BLaER1 treated with 17β-estradiol and CSF1 and Interleukin-3, amounts not matched to agents 10 nM and 100 nM (cell line): ENCODE data around the gene NR1H4.
A peak's percentile ranks its signal among the peaks of the same experiment; 100 is the strongest.
"Not testable (repeated sequence)": the region's sequence is repeated elsewhere in the genome, so short reads cannot be mapped to it uniquely, and the experiment has no call there.

Source experiments
- H3K27ac ChIP-seq, 11 experiments: shearing (Covaris generic); formaldehyde crosslinking; 2 replicates each; pipeline ENCODE4 v1.8.1; 2022
- H3K27me3 ChIP-seq, 11 experiments: shearing (Covaris generic); formaldehyde crosslinking; 2 replicates each; pipeline ENCODE4 v1.8.1; 2022
- H3K36me3 ChIP-seq, 11 experiments: shearing (Covaris generic); formaldehyde crosslinking; 2 replicates each; pipeline ENCODE4 v1.8.1; 2022
- H3K4me1 ChIP-seq, 10 experiments: shearing (Covaris generic); formaldehyde crosslinking; 2 replicates each; pipeline ENCODE4 v1.8.1; 2022
- H3K4me2 ChIP-seq, 11 experiments: shearing (Covaris generic); formaldehyde crosslinking; 2 replicates each; pipeline ENCODE4 v1.8.1; 2022
- H3K4me3 ChIP-seq, 10 experiments: shearing (Covaris generic); formaldehyde crosslinking; 2 replicates each; pipeline ENCODE4 v1.8.1; 2022
- H3K9ac ChIP-seq, 11 experiments: shearing (Covaris generic); formaldehyde crosslinking; 2 replicates each; pipeline ENCODE4 v1.8.1; 2022
- H3K9me3 ChIP-seq, 11 experiments: shearing (Covaris generic); formaldehyde crosslinking; replicated peaks in 1 of 11; 2 replicates each; pipeline ENCODE4 v1.8.1; 2022
- H4K20me1 ChIP-seq, 11 experiments: shearing (Covaris generic); formaldehyde crosslinking; 2 replicates each; pipeline ENCODE4 v1.8.1; 2022
- Cebpa-rat ChIP-seq, 11 experiments: shearing (Covaris generic); IDR thresholded peaks; 2 replicates each; pipeline ENCODE4 v1.8.1; 2022

NR1H4 gene

GRCh38 chr12:100473716-100474150, at the start of gene NR1H4:
Gene NR1H4, plus strand, starts transcription at chr12:100473866. Its CDS starts 19,458 bp downstream, at chr12:100493324.
- H3K27ac ChIP-seq, result no peak within 1 kb of the TSS
- no peak within 1 kb of the TSS for H3K4me3 ChIP-seq
- no peaks in the 10 kb centered on the region for H3K4me1 ChIP-seq
- TF ChIP-seq Cebpa-rat (IDR thresholded peaks at IDR 0.05), result no peak
- H3K9me3 ChIP-seq, result no peaks in the 10 kb centered on the region
- no peak within 1 kb of the TSS for H3K4me2 ChIP-seq
- no peaks in the 10 kb centered on the region for H3K36me3 ChIP-seq
- no peak within 1 kb of the TSS for H3K9ac ChIP-seq
- H3K27me3 ChIP-seq, result no peaks in the 10 kb centered on the region
- H4K20me1 ChIP-seq, result no peaks in the 10 kb centered on the region

- H3K27ac ChIP-seq, result no peak overlapping the region
- peaks cover 0 to 33% (median 8%) of the 10 kb centered on the region in 11 experiments; a peak in 11 of 22 replicates for H3K9me3 ChIP-seq
- no peak for TF ChIP-seq Cebpa-rat (IDR thresholded peaks at IDR 0.05)
- H3K4me2 ChIP-seq, result no peak overlapping the region
- no peak overlapping the region for H3K4me3 ChIP-seq
- no peaks in the 10 kb centered on the region for H4K20me1 ChIP-seq
- no peaks in the 10 kb centered on the region for H3K4me1 ChIP-seq
- no peaks in the 10 kb centered on the region for H3K36me3 ChIP-seq
- H3K9ac ChIP-seq, result no peak overlapping the region
- H3K27me3 ChIP-seq, result no peaks in the 10 kb centered on the region
Measured at GRCh38 chr12:100426145-100426544, 47.5 kb upstream of the NR1H4 start.

GRCh38 chr12:100427078-100427477, 46.6 kb upstream of the NR1H4 start:
- Histone ChIP-seq H3K36me3 (no peaks in the 10 kb centered on the region), H3K9ac (no peak overlapping the region), H3K27ac (no peak overlapping the region), H3K9me3 (peaks cover 0 to 40% (median 13%) of the 10 kb centered on the region in 11 experiments; a peak in 14 of 22 replicates), H3K4me3 (no peak overlapping the region), H3K4me2 (no peak overlapping the region), H4K20me1 (no peaks in the 10 kb centered on the region), H3K27me3 (no peaks in the 10 kb centered on the region), H3K4me1 (no peaks in the 10 kb centered on the region)
- TF ChIP-seq Cebpa-rat (IDR thresholded peaks at IDR 0.05), result no peak

- H3K4me1 ChIP-seq, result peaks cover 0 to 17% (median 0%) of the 10 kb centered on the region in 10 experiments; a peak in 5 of 20 replicates
Measured at GRCh38 chr12:100430251-100430650, 43.4 kb upstream of the NR1H4 start.

GRCh38 chr12:100433701-100434100, 40.0 kb upstream of the NR1H4 start:
- peaks cover 0 to 15% (median 7%) of the 10 kb centered on the region in 11 experiments; a peak in 8 of 22 replicates for H3K9me3 ChIP-seq
- no peaks in the 10 kb centered on the region for H3K36me3 ChIP-seq
- TF ChIP-seq Cebpa-rat (IDR thresholded peaks at IDR 0.05), result no peak
- no peaks in the 10 kb centered on the region for H4K20me1 ChIP-seq
- H3K4me1 ChIP-seq, result peaks cover 0 to 24% (median 2%) of the 10 kb centered on the region in 10 experiments; a peak in 8 of 20 replicates
- H3K27ac ChIP-seq, result no peak overlapping the region
- no peak overlapping the region for H3K4me3 ChIP-seq
- H3K4me2 ChIP-seq, result peak overlapping the region in 2 of 11 experiments; percentile 19 to 40; a peak in 3 of 22 replicates
- no peaks in the 10 kb centered on the region for H3K27me3 ChIP-seq
- no peak overlapping the region for H3K9ac ChIP-seq

More at GRCh38 chr12:100430251-100430650, 43.4 kb upstream of the NR1H4 start:
- H3K9me3 ChIP-seq, result peaks cover 0 to 30% (median 12%) of the 10 kb centered on the region in 11 experiments; a peak in 9 of 22 replicates
- not testable (repeated sequence) for H3K4me3 ChIP-seq, H4K20me1 ChIP-seq, H3K36me3 ChIP-seq, H3K4me2 ChIP-seq, H3K27me3 ChIP-seq, H3K27ac ChIP-seq, H3K9ac ChIP-seq

- peaks cover 0 to 24% (median 2%) of the 10 kb centered on the region in 10 experiments; a peak in 8 of 20 replicates for H3K4me1 ChIP-seq
- H3K36me3 ChIP-seq, result no peaks in the 10 kb centered on the region
- no peaks in the 10 kb centered on the region for H3K27me3 ChIP-seq
- H3K27ac ChIP-seq, result no peak overlapping the region
- H3K4me3 ChIP-seq, result no peak overlapping the region
- H3K4me2 ChIP-seq, result peak overlapping the region in 2 of 11 experiments; percentile 14 to 20; a peak in 3 of 22 replicates
- no peak overlapping the region for H3K9ac ChIP-seq
- TF ChIP-seq Cebpa-rat (IDR thresholded peaks at IDR 0.05), result no peak
- H4K20me1 ChIP-seq, result no peaks in the 10 kb centered on the region
- H3K9me3 ChIP-seq, result peaks cover 0 to 15% (median 7%) of the 10 kb centered on the region in 11 experiments; a peak in 8 of 22 replicates
Measured at GRCh38 chr12:100434177-100434576, 39.5 kb upstream of the NR1H4 start.

GRCh38 chr12:100435957-100436356, 37.7 kb upstream of the NR1H4 start:
- no peak for TF ChIP-seq Cebpa-rat (IDR thresholded peaks at IDR 0.05)
- Histone ChIP-seq H3K4me2 (peak overlapping the region in 6 of 11 experiments; percentile 6 to 31 (median 28); a peak in 6 of 22 replicates), H3K36me3 (no peaks in the 10 kb centered on the region), H3K4me1 (peaks cover 0 to 24% (median 2%) of the 10 kb centered on the region in 10 experiments; a peak in 8 of 20 replicates), H4K20me1 (no peaks in the 10 kb centered on the region), H3K27ac (no peak overlapping the region), H3K9ac (no peak overlapping the region), H3K27me3 (no peaks in the 10 kb centered on the region), H3K4me3 (no peak overlapping the region), H3K9me3 (peaks cover 0 to 11% (median 4%) of the 10 kb centered on the region in 11 experiments; a peak in 7 of 22 replicates)

GRCh38 chr12:100437038-100437841, 36.4 kb upstream of the NR1H4 start:
- Histone ChIP-seq H3K27me3 (no peaks in the 10 kb centered on the region), H3K27ac (no peak overlapping the region), H3K4me1 (peaks cover 0 to 24% (median 2%) of the 10 kb centered on the region in 10 experiments; a peak in 8 of 20 replicates), H3K4me3 (no peak overlapping the region), H3K36me3 (no peaks in the 10 kb centered on the region), H3K9me3 (peaks cover 0 to 1% (median 0%) of the 10 kb centered on the region in 11 experiments; a peak in 1 of 22 replicates), H4K20me1 (no peaks in the 10 kb centered on the region), H3K4me2 (no peak overlapping the region), H3K9ac (no peak overlapping the region)
- TF ChIP-seq Cebpa-rat (IDR thresholded peaks at IDR 0.05), result no peak

- H3K4me1 ChIP-seq, result peaks cover 0 to 11% (median 0%) of the 10 kb centered on the region in 10 experiments; a peak in 5 of 20 replicates
- H3K36me3 ChIP-seq, result no peaks in the 10 kb centered on the region
- H3K9ac ChIP-seq, result no peak overlapping the region
- no peaks in the 10 kb centered on the region for H3K27me3 ChIP-seq
- TF ChIP-seq Cebpa-rat (IDR thresholded peaks at IDR 0.05), result no peak
- no peak overlapping the region for H3K4me3 ChIP-seq
- no peak overlapping the region for H3K27ac ChIP-seq
- H4K20me1 ChIP-seq, result no peaks in the 10 kb centered on the region
- no peak overlapping the region for H3K4me2 ChIP-seq
- H3K9me3 ChIP-seq, result no peaks in the 10 kb centered on the region
Measured at GRCh38 chr12:100439797-100440196, 33.9 kb upstream of the NR1H4 start.
